ENCODE measurements around the gene SERPINB2.

The SERPINB2 gene

DNA sequence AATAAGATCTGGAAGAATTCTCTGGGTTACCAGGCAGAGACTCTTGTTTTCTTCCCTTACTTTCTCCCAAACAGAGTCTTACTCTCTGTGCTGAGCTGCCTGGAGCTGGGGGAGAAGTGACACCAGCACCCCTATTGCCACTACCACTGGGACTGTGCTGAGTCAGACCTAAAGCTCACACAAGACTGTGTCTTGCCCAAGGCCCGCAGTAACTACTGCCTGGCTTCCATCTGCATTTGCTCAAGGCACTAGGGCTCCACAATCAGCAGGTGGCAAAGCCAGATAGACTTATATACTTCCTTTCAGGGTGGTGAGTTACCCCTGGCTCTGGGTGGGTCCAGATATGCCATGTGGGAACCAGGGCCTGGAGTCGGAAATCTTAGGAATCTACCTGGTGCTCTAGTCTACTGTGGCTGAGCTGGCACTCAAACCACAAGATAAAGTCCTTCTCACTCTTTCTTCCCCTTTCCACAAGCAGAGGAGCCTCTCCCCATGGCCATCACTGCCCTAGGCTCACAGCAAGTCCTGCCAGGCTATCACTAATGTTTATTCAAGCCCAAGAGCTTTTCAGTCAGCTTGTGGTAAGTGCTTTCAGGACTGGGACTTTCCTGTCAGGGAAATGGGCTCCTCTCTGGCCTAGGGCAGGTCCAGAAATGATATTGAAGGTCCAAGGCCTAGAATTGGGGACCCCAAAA lies 27.6 kb upstream of the SERPINB2 start:
- DNase-seq (ENCODE audit: low read depth): no peak
- TF ChIP-seq, protein P1, sequence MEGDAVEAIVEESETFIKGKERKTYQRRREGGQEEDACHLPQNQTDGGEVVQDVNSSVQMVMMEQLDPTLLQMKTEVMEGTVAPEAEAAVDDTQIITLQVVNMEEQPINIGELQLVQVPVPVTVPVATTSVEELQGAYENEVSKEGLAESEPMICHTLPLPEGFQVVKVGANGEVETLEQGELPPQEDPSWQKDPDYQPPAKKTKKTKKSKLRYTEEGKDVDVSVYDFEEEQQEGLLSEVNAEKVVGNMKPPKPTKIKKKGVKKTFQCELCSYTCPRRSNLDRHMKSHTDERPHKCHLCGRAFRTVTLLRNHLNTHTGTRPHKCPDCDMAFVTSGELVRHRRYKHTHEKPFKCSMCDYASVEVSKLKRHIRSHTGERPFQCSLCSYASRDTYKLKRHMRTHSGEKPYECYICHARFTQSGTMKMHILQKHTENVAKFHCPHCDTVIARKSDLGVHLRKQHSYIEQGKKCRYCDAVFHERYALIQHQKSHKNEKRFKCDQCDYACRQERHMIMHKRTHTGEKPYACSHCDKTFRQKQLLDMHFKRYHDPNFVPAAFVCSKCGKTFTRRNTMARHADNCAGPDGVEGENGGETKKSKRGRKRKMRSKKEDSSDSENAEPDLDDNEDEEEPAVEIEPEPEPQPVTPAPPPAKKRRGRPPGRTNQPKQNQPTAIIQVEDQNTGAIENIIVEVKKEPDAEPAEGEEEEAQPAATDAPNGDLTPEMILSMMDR (IDR thresholded peaks at IDR 0.05; ENCODE audit: insufficient read depth, low read depth, low read length, missing control alignments): no peak
- no peak overlapping the region for H3K4me3 ChIP-seq (ENCODE audit: low read length)

DNA sequence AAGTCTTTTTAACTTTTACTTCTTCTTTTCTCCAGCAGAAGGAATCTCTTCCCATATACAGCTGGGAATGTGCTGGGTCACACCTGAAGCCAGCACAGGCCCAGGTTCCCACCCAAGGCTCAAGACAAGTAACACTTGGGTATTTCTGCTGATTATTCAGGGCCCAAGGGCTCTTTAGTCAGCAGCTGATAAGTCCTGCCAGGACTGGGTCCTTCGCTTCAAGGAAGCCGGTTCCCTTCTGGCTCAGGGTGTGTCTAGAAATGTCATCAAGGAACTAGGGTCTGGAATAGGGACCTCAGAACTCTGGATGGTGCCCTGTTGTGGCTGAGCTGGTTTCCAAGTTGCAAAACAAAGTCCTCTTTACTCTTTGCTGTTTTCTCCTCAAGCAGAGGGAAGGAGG lies 27.0 kb upstream of the SERPINB2 start:
- DNase-seq (ENCODE audit: low read depth): peak; percentile 62
- no peak overlapping the region for H3K4me3 ChIP-seq (ENCODE audit: low read length)
- TF ChIP-seq, protein P1 (IDR thresholded peaks at IDR 0.05; ENCODE audit: insufficient read depth, low read depth, low read length, missing control alignments): no peak

DNA sequence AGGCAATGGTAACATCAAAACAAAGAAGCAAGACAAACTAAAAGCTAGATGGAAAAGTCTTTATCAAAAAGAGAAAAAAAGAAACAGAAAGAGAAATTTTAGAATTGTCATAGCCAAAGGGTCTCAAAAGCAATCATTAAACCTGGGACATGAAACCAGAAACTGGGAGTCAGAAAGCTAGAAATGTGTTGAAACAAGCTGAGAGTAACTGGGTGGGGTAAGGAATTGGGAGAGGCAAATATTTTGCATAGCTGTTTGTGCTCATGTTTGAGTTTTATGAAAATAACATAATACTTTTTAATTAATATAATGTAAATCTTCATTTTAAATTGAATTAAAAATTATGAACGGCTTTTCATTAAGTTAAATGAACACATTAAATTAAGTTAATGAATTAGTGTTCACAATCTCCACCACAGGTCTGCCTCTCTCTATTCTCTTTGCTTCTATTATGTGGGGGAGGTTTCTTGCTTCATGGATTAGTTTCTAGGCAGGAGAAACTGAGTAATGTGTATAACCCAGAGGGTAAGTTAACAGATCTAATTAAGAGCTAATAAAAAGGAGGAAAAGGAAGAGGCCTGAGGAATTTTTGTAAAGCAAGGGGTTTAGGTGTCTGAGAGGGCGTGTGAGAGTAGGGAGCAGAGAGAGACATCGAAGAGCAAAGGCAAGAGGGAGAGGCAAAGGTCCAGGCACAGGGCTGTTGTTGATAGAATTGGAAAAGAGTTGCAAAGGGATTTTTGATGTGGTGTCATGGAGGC lies 20.0 kb upstream of the SERPINB2 start:
- H3K4me3 ChIP-seq (ENCODE audit: low read length): no peak overlapping the region
- TF ChIP-seq, protein P1 (IDR thresholded peaks at IDR 0.05; ENCODE audit: insufficient read depth, low read depth, low read length, missing control alignments): no peak
- peak; percentile 86 for DNase-seq (ENCODE audit: low read depth)

DNA sequence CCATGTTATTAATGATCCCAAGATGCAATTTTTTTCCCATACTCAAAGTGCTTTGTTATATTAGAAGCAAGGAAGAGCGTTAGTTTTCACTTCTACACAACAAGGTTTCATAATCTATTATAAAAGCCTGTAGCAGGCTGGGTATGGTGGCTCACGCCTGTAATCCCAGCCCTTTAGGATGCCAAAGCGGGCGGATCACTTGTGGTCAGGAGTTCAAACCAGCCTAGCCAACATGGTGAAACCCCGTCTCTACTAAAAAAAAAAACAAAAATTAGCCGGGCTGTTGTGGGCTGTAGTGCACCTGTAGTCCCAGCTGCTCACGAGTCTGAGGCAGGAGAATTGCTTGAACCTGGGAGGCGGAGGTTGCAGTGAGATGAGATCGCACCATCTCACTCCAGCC lies 19.0 kb upstream of the SERPINB2 start:
- H3K4me3 ChIP-seq (ENCODE audit: low read length): no peak overlapping the region
- TF ChIP-seq, protein P1 (IDR thresholded peaks at IDR 0.05; ENCODE audit: insufficient read depth, low read depth, low read length, missing control alignments): no peak
- no peak for DNase-seq (ENCODE audit: low read depth)

DNA sequence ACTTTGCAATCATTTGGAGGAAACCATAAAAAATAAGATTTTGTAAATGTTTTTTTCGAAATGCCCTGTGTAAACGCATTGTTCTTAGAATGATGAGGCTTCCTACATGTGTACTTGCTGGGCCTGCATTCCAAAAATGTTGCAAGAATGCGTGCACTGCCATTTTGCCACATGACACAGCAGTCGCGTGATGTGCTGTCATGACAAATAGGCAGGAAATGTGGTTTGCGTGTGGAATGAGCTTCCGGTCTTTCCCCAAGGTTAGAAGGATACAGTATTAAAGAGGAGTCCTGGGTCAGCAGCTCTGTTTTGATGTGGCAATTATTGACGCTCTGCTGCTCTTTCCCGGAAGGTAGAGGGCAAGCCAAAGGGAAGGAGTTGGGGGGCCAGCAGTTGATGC lies 18.1 kb upstream of the SERPINB2 start:
- peak; percentile 95 for DNase-seq (ENCODE audit: low read depth)

DNA sequence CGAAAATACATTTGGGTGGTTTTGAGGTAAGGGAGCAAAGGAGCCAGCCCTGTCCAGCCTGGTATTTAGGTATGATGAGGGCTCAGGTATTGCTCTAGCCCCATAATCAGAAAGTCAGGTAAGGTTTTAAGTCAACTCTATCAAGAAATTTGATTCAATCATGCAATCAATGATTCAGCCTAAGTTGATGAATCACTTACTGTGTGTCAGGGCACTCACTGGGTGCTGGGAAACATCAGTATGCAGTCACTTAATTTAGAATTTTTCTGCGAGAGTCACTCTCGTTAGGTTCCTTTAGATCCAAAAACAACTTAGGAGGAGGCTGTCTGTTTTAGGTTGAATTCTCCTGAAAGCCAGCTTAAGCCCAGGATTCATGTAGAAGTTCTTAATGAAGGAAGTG lies 17.7 kb upstream of the SERPINB2 start:
- TF ChIP-seq, protein P1 (IDR thresholded peaks at IDR 0.05; ENCODE audit: insufficient read depth, low read depth, low read length, missing control alignments): no peak

More for the DNA sequence above, 18.1 kb upstream of the SERPINB2 start:
- TF ChIP-seq, protein P1 (IDR thresholded peaks at IDR 0.05; ENCODE audit: insufficient read depth, low read depth, low read length, missing control alignments): no peak
- H3K4me3 ChIP-seq (ENCODE audit: low read length): no peak overlapping the region

More for the DNA sequence above, 17.7 kb upstream of the SERPINB2 start:
- no peak overlapping the region for H3K4me3 ChIP-seq (ENCODE audit: low read length)
- peak; percentile 91 for DNase-seq (ENCODE audit: low read depth)
